Vagina (tissue), 2 donors: ENCODE measurements around the gene LHFPL3.

ENCODE experiments used
- CTCF ChIP-seq, 3 experiments: fragments of 450-650 bp in 2 of 3; fragments of 200-600 bp in 1 of 3; sonication (generic) in 1 of 3; IDR thresholded peaks; one replicate each; pipeline ENCODE4 v1.5.1; 2017 to 2019; ENCODE audit warnings: antibody characterized with exemption in 3 of 3, mild to moderate bottlenecking in 2 of 3, moderate library complexity in 2 of 3
- POLR2AphosphoS5 ChIP-seq, 2 donors: sonication (generic); formaldehyde crosslinking; IDR thresholded peaks; one replicate each; pipeline ENCODE4 v1.9.0; 2017; ENCODE audit warnings: antibody characterized with exemption in 2 of 2, mild to moderate bottlenecking in 2 of 2, low read depth in 1 of 2; ENCODE audit not compliant: insufficient read depth in 1 of 2

- TF ChIP-seq CTCF (IDR thresholded peaks at IDR 0.05): no peak
- no peak for TF ChIP-seq POLR2AphosphoS5 (IDR thresholded peaks at IDR 0.05; ENCODE audit: insufficient read depth in 1 of 2, low read depth in 1 of 2)
Observed at GRCh38 chr7:104818961-104819880, 490.8 kb downstream of the LHFPL3 start.
